Stimulated activated naive CD8-positive, alpha-beta T cell treated with anti-CD3 and anti-CD28 coated beads, Interleukin-15, Interleukin-2, amounts not matched to agents 100 ng/mL and 50 ng/mL, for 24 hours (primary cell): ENCODE results near the gene PCLO.

ENCODE experiments used
- H3K27ac Mint-ChIP-seq: one replicate; pipeline ENCODE4 v1.8.0; 2021; ENCODE audit warnings: mild to moderate bottlenecking, mixed read lengths
- H3K27me3 Mint-ChIP-seq: one replicate; pipeline ENCODE4 v1.8.0; 2021; ENCODE audit warnings: mixed read lengths
- H3K36me3 Mint-ChIP-seq: one replicate; pipeline ENCODE4 v1.8.0; 2021; ENCODE audit warnings: low read depth, mixed read lengths
- H3K4me1 Mint-ChIP-seq: one replicate; pipeline ENCODE4 v1.8.0; 2021; ENCODE audit warnings: low read depth, mixed read lengths
- H3K4me3 Mint-ChIP-seq: one replicate; pipeline ENCODE4 v1.8.0; 2021; ENCODE audit warnings: mild to moderate bottlenecking, mixed read lengths
- H3K9me3 Mint-ChIP-seq: one replicate; pipeline ENCODE4 v1.8.0; 2021; ENCODE audit warnings: mixed read lengths

Gene PCLO

DNA sequence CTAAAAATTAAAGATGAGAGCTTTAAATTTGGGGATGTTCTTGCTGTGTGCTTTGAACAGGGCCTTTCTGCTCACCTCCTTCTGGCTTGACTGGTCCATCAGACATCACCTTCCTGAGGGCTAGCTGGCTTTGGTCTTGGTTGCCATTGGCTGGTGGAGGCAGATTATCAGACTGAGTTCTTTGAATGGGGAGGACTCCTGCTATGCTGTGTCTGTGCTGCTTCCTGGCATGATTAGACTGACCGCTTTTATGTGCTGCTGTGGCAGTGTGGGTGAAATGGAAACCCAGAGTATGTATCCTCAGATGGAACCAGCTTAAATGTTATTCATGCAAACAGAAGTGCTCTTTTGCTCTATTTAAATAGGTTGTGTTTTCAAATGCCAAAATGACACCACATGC lies 341.6 kb downstream of the PCLO start:
- no peaks in the 10 kb centered on the region for H3K4me1 Mint-ChIP-seq
- H3K36me3 Mint-ChIP-seq = no peaks in the 10 kb centered on the region
- no peak overlapping the region for H3K27ac Mint-ChIP-seq
- H3K27me3 Mint-ChIP-seq = no peaks in the 10 kb centered on the region
- no peaks in the 10 kb centered on the region for H3K9me3 Mint-ChIP-seq
- H3K4me3 Mint-ChIP-seq = no peak overlapping the region

- H3K27me3 Mint-ChIP-seq = no peaks in the 10 kb centered on the region
- no peak overlapping the region for H3K27ac Mint-ChIP-seq
- H3K9me3 Mint-ChIP-seq = no peaks in the 10 kb centered on the region
- no peaks in the 10 kb centered on the region for H3K4me1 Mint-ChIP-seq
- H3K36me3 Mint-ChIP-seq = no peaks in the 10 kb centered on the region
- H3K4me3 Mint-ChIP-seq = no peak overlapping the region
Observed at GRCh38 chr7:82818171-82818570, 344.5 kb downstream of the PCLO start.

DNA sequence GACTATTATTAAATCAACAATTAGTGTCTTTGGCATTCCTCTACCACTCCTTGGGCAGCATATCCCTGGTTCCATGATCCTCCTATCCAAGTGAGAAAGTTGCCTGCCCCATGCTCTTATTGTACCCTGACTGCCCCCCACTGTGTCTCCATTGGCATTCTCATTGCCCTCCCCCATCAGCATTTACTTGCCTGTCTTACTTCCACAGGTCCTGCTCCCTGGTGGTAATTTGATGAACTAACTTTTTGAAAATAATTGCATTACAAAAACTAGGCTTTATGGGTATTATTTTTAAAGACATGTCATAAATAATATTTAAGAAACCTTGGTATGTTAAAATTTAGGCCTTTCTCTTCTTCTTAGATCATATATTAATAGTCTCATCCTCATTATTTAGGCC lies 346.4 kb downstream of the PCLO start:
- no peaks in the 10 kb centered on the region for H3K27me3 Mint-ChIP-seq
- no peak overlapping the region for H3K4me3 Mint-ChIP-seq
- no peak overlapping the region for H3K27ac Mint-ChIP-seq
- H3K4me1 Mint-ChIP-seq = no peaks in the 10 kb centered on the region
- H3K36me3 Mint-ChIP-seq = no peaks in the 10 kb centered on the region
- H3K9me3 Mint-ChIP-seq = no peaks in the 10 kb centered on the region

DNA sequence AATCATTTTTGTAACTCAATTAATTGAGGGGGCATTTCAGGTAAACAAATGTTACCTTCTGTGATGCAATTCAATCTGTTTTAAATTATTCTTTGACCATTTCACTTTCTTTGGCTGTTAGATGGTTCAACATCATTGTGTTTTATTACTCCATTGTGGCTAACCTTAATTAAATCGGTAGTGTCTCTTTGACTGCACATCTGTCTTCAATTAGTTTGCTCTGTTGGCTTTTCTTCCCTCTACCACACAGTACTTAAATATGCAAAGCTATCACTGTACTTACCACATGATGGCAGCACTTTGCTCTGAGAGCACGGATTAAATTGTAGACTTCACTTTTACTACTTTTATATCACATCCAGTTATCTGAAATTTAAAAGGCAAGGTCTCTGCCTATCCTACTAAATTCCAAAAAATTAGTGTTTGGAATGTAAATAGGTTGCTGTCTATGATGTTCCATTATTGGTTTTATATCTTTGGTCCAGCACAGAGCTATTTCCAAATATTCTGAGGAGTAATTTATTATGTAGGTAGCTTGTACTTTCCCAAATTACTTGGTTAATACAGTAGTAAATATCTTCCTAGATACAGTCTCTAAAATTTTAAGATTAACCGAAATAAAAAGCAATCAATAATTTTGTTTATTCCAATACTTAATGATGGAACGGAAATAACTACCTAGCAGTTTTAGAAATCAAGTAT lies 352.0 kb downstream of the PCLO start:
- H3K27ac Mint-ChIP-seq = no peak overlapping the region
- H3K4me1 Mint-ChIP-seq = no peaks in the 10 kb centered on the region
- no peaks in the 10 kb centered on the region for H3K9me3 Mint-ChIP-seq
- H3K36me3 Mint-ChIP-seq = no peaks in the 10 kb centered on the region
- H3K27me3 Mint-ChIP-seq = no peaks in the 10 kb centered on the region
- no peak overlapping the region for H3K4me3 Mint-ChIP-seq

- Mint-ChIP-seq H3K27ac (no peak overlapping the region), H3K27me3 (no peaks in the 10 kb centered on the region), H3K4me3 (no peak overlapping the region), H3K36me3 (no peaks in the 10 kb centered on the region), H3K9me3 (no peaks in the 10 kb centered on the region), H3K4me1 (no peaks in the 10 kb centered on the region)
Observed at GRCh38 chr7:82808633-82809032, 354.1 kb downstream of the PCLO start.

DNA sequence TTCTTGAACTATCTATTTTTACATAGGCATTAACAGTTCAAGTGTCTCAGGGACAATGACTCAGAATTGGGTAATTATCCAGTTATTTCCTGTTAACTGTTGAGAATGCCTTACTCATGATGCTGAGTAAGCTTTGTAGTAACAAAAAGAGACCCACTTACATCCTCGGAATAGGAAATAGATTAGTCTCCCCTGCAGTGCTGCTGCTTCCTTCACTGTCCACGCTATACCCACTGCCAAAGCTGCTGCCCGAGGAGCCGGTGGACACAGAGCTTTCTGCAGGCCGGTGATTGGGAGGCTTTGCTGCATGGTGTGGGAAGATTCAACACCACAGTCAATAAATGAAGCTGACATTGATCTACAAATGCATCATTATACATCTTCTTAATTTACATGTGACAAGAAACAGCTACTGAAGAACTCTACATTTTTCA lies 357.1 kb downstream of the PCLO start:
- no peaks in the 10 kb centered on the region for H3K36me3 Mint-ChIP-seq
- no peaks in the 10 kb centered on the region for H3K9me3 Mint-ChIP-seq
- H3K4me3 Mint-ChIP-seq = no peak overlapping the region
- no peaks in the 10 kb centered on the region for H3K4me1 Mint-ChIP-seq
- no peak overlapping the region for H3K27ac Mint-ChIP-seq
- no peaks in the 10 kb centered on the region for H3K27me3 Mint-ChIP-seq

DNA sequence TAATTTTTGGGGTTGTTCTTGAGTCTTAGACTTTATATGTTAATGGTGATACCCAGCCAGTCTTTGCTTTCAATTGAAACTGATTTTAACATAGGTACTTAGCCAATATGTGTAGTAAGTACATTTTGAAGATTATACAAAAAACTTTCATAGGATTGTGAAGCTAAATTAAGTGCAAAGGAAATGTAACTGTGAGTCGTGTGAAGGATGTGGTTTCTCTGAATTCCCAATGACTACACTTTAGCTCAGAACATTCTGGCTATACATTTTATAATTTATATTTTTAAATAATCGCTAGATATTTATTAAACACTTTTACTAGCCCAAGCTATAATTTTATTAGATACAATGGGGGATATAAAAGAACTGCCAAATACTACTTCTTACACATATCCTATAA lies 359.3 kb downstream of the PCLO start:
- Mint-ChIP-seq H3K4me1 (no peaks in the 10 kb centered on the region), H3K36me3 (no peaks in the 10 kb centered on the region), H3K9me3 (no peaks in the 10 kb centered on the region), H3K27ac (no peak overlapping the region), H3K4me3 (no peak overlapping the region), H3K27me3 (no peaks in the 10 kb centered on the region)

DNA sequence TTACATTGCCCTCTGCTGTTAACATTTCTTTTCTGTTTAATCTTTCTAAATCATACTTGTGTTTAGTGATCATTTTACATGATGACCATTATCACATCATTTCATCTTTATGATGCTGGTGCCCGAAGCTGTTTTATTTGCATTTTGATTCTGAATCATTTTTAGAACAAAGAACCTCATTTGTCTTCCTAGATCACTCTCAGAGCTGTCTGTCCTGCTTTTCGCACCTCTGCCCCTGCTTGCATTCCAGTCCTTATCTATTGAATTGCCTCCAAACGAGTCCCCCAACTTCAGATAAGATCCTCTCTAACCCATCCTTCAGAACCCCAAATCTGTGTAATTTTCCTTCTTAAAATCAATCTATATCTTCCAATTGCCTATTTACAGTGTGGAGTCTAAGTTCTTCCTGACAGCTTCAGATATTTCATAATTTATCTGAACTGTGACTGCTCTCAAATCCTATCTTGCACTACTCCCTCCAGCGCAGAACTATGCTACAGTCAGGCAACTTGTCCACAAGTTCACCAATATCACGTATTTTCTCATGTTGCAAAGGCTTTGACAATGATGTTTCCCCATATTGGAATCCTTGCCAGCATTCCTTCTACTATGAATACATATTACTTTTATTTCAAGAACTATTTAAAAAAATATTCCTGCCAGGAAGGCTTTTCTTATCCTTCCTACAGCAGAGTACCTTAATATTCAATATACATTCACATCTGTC lies 372.6 kb downstream of the PCLO start:
- H3K27me3 Mint-ChIP-seq = no peaks in the 10 kb centered on the region
- no peak overlapping the region for H3K4me3 Mint-ChIP-seq
- H3K27ac Mint-ChIP-seq = no peak overlapping the region
- no peaks in the 10 kb centered on the region for H3K4me1 Mint-ChIP-seq
- H3K9me3 Mint-ChIP-seq = peaks cover 7% of the 10 kb centered on the region
- H3K36me3 Mint-ChIP-seq = no peaks in the 10 kb centered on the region

GRCh38 chr7:82778021-82778420 lies 384.7 kb downstream of the PCLO start:
- no peaks in the 10 kb centered on the region for H3K36me3 Mint-ChIP-seq
- no peak overlapping the region for H3K27ac Mint-ChIP-seq
- no peaks in the 10 kb centered on the region for H3K9me3 Mint-ChIP-seq
- H3K4me3 Mint-ChIP-seq = no peak overlapping the region
- no peaks in the 10 kb centered on the region for H3K4me1 Mint-ChIP-seq
- no peaks in the 10 kb centered on the region for H3K27me3 Mint-ChIP-seq

GRCh38 chr7:82762880-82763279 lies 399.8 kb downstream of the PCLO start:
- H3K27me3 Mint-ChIP-seq = no peaks in the 10 kb centered on the region

GRCh38 chr7:82760831-82761230 lies 401.9 kb downstream of the PCLO start:
- H3K36me3 Mint-ChIP-seq = no peaks in the 10 kb centered on the region
- H3K4me3 Mint-ChIP-seq = no peak overlapping the region
- no peak overlapping the region for H3K27ac Mint-ChIP-seq
- no peaks in the 10 kb centered on the region for H3K27me3 Mint-ChIP-seq
- no peaks in the 10 kb centered on the region for H3K4me1 Mint-ChIP-seq
- peaks cover 3% of the 10 kb centered on the region for H3K9me3 Mint-ChIP-seq

More at GRCh38 chr7:82762880-82763279, 399.8 kb downstream of the PCLO start:
- Mint-ChIP-seq H3K4me3 (no peak overlapping the region), H3K27ac (no peak overlapping the region), H3K36me3 (no peaks in the 10 kb centered on the region), H3K4me1 (no peaks in the 10 kb centered on the region), H3K9me3 (peaks cover 3% of the 10 kb centered on the region)

DNA sequence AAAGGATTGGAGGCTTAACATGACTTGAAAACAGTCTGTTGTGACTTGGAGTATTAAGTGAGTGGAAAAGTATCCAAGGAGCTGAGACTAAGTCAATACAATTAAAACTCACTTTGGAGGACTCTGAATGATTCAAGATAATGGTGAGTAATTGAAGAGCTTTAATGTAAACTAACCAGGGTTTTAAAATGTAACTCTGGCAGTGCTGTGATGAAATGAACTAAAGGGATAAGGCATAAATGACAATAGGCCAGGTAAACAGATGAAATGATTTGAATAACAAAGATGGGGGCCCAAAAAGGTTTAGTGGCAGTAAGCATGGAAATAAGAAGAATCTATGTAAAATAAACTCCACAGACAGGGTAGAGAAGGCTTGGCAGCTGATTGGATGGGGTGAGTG lies 402.6 kb downstream of the PCLO start:
- peaks cover 3% of the 10 kb centered on the region for H3K9me3 Mint-ChIP-seq

DNA sequence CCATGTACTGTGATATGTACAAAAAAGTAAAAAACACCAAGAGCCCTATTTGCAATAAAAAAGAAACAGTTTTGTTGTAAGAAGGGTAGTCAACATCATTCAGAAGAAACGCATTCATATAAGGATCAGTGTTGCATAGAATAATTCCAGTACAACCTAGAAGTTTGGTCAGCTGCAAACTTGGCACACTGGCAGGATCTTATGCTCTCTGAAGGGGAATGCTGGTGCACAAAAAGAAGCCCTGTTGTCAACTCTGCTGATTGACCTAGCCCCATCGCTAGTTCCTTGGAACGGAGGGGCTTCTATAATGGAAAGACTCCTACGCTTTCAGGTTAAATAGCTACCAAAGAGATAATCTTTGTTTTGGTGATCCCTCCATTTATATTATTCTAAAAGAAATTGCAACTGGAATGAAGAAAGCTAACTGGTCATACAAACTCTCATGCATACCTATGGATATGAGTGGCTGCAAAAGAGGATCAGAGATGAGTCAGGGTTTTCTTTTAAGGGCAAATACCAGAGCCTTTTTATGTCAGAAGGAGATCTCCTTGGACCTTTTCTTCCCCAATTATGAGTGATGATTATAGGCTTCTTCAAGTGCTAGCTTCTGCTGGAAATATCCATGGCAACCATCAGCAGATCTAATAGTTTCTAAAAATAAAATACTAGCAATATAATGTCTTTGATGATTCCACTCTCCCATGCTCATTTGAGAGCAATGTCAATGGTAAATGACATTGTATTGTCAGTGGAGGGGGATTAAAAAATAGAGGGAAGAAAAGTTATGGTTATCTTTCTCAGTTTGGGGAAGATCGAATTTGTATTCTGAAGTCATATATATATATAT lies 406.8 kb downstream of the PCLO start:
- Mint-ChIP-seq H3K36me3 (no peaks in the 10 kb centered on the region), H3K9me3 (peaks cover 3% of the 10 kb centered on the region), H3K27ac (no peak overlapping the region), H3K27me3 (no peaks in the 10 kb centered on the region), H3K4me1 (no peaks in the 10 kb centered on the region), H3K4me3 (no peak overlapping the region)

More for the DNA sequence above, 402.6 kb downstream of the PCLO start:
- Mint-ChIP-seq H3K36me3 (no peaks in the 10 kb centered on the region), H3K4me1 (no peaks in the 10 kb centered on the region), H3K27me3 (no peaks in the 10 kb centered on the region), H3K4me3 (no peak overlapping the region), H3K27ac (no peak overlapping the region)

DNA sequence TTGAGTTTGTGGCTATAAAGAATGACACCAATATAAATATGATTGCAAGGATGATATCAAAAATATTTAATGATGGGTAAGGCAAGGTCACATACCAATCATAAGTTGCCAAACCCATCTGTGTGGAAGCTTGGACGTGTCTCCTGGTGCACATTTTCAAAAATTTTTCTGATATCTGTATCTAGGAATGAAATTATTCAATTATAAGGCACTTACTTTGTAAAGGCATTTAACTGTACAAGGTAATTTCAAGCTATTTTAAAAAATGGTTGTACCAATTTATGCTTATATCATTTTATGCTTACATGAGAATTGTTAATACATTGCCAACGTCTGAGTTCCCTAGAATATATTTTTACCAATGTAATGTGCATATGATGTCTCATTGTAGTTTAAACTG lies 412.7 kb downstream of the PCLO start:
- no peaks in the 10 kb centered on the region for H3K4me1 Mint-ChIP-seq
- H3K9me3 Mint-ChIP-seq = peaks cover 8% of the 10 kb centered on the region
- H3K27me3 Mint-ChIP-seq = no peaks in the 10 kb centered on the region
- no peaks in the 10 kb centered on the region for H3K36me3 Mint-ChIP-seq
- H3K4me3 Mint-ChIP-seq = no peak overlapping the region
- H3K27ac Mint-ChIP-seq = no peak overlapping the region

DNA sequence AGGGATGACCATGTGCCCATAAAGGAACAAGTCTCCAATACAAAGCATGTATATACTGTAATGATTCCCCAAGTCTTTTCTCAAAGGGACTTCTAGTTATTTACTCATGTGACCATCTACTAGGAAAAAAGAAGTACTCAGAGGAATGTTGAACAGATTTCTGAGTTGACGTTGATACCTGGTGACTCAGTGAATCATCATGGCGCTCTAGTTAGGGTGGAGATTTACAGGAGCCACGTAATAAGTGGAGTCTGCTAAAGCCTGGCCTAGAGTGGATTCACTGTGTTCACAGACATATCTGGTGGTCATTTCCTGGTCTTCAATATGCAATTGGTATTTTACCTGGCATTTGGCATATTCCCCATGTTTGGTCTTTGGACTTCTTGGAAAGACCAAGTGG lies 416.9 kb downstream of the PCLO start:
- Mint-ChIP-seq H3K9me3 (peaks cover 8% of the 10 kb centered on the region), H3K27me3 (no peaks in the 10 kb centered on the region), H3K4me1 (no peaks in the 10 kb centered on the region), H3K4me3 (no peak overlapping the region), H3K36me3 (no peaks in the 10 kb centered on the region), H3K27ac (no peak overlapping the region)
